Right atrium auricular region (tissue), 2 donors: ENCODE data around the gene PTH2. TPM values are rescaled to one million over a fixed set of nuclear protein-coding genes. Genes with fewer than 3 reads are reported as not detected.

Source experiments
- DNase-seq: peaks from one replicate; pipeline ENCODE4 v3.0.0-alpha.2; 2019; ENCODE audit warnings: low spot score
- H3K27ac ChIP-seq, 2 donors: fragments of 200-600 bp; sonication (generic); 1 replicate in 1 of 2; 2 replicates in 1 of 2; pipeline ENCODE4 v1.5.1; 2016 to 2019
- H3K27me3 ChIP-seq, 2 donors: fragments of 200-600 bp; sonication (generic); one replicate each; pipeline versions ENCODE4 v1.5.1 to v1.6.0; 2017 to 2019
- H3K36me3 ChIP-seq: fragments of 200-600 bp; sonication (generic); one replicate; pipeline ENCODE4 v1.5.1; 2016
- H3K4me1 ChIP-seq, 2 donors: fragments of 200-600 bp; sonication (generic); one replicate each; pipeline versions ENCODE4 v1.5.1 to v1.6.0; 2017 to 2019
- H3K4me3 ChIP-seq, 2 donors: fragments of 200-600 bp; sonication (generic); 1 replicate in 1 of 2; 2 replicates in 1 of 2; pipeline ENCODE4 v1.5.1; 2017 to 2019; ENCODE audit warnings: mild to moderate bottlenecking in 1 of 2, moderate library complexity in 1 of 2
- H3K9me3 ChIP-seq, 2 donors: fragments of 200-600 bp; sonication (generic); one replicate each; pipeline ENCODE4 v1.5.1; 2019
- total RNA-seq, 2 donors: library from RNA; depleted of rRNA; stranded (reverse); fragments of >200 nt; gene quantifications; one replicate each; pipeline ENCODE4 v1.1.0, GENCODE V29; 2016
- TF ChIP-seq, protein P1 (sequence below), 2 donors: fragments of 200-600 bp; sonication (generic); IDR thresholded peaks; one replicate each; pipeline ENCODE4 v1.5.1; 2019; ENCODE audit warnings: antibody characterized with exemption in 2 of 2

Gene PTH2
- total RNA-seq, 2 donors from 2014 or later: not detected

DNA sequence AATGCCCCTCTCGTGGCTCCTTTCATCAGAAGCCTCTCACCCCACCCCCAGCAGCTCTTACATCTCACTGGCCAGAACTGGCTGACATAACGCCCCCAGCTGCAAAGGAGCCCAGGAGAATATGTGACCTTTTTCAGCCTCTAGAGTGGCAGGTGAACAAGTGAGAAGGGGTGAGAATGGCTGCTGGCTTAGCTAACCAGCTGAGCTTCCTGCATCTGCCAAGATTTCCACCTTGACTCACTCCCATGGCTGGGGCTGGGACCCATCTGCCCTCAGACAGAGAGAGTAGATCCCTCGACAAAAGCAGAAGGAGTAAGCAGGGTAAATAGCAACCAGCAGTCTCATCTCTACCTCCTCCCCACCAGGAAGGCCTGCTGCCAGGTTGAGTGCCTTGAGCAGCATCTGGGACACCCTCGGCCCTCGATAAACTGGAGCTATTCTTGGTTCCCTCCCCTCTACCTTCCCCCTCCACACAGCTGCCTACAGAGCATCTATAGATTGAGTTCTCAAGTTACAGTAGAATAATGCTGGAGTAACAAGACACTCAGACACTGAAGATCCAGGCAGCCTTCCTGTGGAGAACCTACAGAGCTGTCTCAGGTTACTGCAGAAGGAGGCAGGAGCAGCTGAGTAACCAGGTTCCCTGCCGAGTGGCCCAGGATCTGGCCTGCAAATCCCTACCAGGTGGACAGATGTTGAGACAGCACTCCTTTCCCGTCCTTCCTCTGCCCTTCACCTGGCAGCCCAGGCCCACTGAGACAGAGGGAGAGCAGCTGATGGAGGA, 19.6 kb downstream of the PTH2 start:
- TF ChIP-seq, protein P1, sequence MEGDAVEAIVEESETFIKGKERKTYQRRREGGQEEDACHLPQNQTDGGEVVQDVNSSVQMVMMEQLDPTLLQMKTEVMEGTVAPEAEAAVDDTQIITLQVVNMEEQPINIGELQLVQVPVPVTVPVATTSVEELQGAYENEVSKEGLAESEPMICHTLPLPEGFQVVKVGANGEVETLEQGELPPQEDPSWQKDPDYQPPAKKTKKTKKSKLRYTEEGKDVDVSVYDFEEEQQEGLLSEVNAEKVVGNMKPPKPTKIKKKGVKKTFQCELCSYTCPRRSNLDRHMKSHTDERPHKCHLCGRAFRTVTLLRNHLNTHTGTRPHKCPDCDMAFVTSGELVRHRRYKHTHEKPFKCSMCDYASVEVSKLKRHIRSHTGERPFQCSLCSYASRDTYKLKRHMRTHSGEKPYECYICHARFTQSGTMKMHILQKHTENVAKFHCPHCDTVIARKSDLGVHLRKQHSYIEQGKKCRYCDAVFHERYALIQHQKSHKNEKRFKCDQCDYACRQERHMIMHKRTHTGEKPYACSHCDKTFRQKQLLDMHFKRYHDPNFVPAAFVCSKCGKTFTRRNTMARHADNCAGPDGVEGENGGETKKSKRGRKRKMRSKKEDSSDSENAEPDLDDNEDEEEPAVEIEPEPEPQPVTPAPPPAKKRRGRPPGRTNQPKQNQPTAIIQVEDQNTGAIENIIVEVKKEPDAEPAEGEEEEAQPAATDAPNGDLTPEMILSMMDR (IDR thresholded peaks at IDR 0.05): no peak
- no peak for DNase-seq
- H3K9me3 ChIP-seq: no peaks in the 10 kb centered on the region
- no peak overlapping the region for H3K27ac ChIP-seq
- no peak overlapping the region for H3K4me3 ChIP-seq
- H3K36me3 ChIP-seq: no peaks in the 10 kb centered on the region
- H3K4me1 ChIP-seq: no peaks in the 10 kb centered on the region
- no peaks in the 10 kb centered on the region for H3K27me3 ChIP-seq

- no peak overlapping the region for H3K27ac ChIP-seq
- TF ChIP-seq, protein P1 (IDR thresholded peaks at IDR 0.05): no peak
- no peak overlapping the region for H3K4me3 ChIP-seq
- no peaks in the 10 kb centered on the region for H3K36me3 ChIP-seq
- H3K4me1 ChIP-seq: no peaks in the 10 kb centered on the region
- DNase-seq: no peak
- H3K9me3 ChIP-seq: no peaks in the 10 kb centered on the region
- no peaks in the 10 kb centered on the region for H3K27me3 ChIP-seq
These were observed 23.2 kb downstream of the PTH2 start for GRCh38 chr19:49400029-49400428.

DNA sequence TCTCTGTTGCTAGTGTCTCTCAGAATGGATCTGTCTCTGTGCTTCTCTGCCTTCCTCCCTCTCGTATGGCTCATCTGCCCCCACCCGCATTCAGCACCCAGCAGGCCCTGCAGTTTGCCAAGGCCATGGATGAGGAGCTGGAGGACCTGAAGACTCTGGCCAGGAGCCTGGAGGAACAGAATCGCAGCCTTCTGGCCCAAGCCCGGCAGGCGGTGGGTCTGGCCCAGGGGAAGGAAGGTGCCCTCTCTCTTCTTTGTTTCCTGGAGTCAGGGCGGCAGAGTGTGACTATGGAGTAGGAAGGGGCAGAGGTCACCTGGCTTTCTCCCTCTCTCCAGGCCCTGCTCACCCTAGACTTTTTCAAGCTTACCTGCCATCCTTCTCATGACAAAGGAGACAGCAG, 24.3 kb downstream of the PTH2 start:
- no peak overlapping the region for H3K4me3 ChIP-seq
- no peaks in the 10 kb centered on the region for H3K27me3 ChIP-seq
- H3K4me1 ChIP-seq: no peaks in the 10 kb centered on the region
- TF ChIP-seq, protein P1 (IDR thresholded peaks at IDR 0.05): no peak
- no peaks in the 10 kb centered on the region for H3K36me3 ChIP-seq
- H3K27ac ChIP-seq: no peak overlapping the region
- no peaks in the 10 kb centered on the region for H3K9me3 ChIP-seq
- no peak for DNase-seq

DNA sequence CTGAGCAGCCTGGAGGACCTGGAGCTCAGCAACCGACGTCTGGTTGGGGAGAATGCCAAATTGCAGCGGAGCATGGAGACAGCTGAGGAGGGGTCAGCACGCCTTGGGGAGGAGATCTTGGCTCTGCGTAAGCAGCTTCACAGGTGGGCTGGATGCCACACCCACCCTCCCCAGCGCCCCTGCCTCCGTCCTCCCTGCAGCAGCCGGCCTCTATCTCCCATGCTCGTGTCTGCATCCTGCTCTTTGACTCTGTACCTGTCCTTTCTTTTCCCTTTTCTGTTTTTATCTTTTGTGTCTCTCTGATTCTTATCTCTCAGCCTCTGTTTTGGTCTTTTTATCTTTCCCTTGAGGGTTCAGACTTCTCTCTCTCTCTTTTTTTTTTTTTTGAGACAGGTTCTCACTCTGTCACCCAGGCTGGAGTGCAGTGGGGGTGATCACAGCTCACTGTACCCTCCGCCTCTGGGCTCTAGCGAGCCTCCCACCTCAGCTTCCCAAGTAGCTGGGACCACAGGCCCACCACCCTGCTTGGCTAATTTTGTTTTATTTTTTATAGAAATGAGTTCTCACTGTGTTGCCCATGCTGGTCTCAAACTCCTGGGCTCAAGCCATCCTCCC, 25.1 kb downstream of the PTH2 start:
- H3K27me3 ChIP-seq: no peaks in the 10 kb centered on the region
- no peaks in the 10 kb centered on the region for H3K36me3 ChIP-seq

DNA sequence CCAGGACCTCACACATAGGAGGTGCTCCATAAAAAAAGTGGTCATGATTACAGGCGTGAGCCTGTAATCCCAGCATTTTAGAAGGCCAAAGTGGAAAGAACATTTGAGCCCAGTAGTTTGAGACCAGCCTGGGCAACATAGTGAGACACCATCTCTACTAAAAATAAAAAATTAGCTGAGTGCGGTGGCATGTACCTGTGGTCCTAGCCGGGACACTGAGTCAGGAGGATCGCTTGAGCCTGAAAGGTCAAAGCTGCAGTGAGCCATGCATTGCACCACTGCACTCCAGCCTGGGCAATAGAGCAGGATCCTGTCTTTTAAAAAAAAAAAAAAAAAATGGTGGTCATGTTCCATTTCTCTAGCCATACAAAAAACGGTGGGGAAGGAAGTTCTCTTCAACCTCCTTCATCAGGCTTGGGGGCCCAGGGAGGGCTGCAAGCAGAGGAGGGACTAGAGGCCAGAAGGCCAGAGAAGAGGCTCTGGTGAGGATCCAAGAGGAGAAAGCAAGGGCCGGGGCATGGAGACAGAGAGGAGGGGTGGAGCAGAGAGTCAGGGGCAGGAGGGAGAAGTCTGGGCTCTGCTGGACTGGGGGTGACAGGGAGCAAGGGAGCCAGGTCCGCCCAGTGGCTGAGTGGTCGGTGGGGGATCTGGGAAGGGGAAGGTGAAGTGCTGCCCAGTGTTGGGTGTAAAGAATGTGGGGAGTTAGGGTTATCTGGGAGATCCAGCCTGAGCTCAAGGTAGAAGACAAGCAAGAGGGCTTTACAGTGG, 26.3 kb downstream of the PTH2 start:
- DNase-seq: no peak
- Histone ChIP-seq H3K36me3 (no peaks in the 10 kb centered on the region), H3K9me3 (no peaks in the 10 kb centered on the region), H3K27me3 (no peaks in the 10 kb centered on the region), H3K4me1 (no peaks in the 10 kb centered on the region), H3K27ac (no peak overlapping the region), H3K4me3 (no peak overlapping the region)
- TF ChIP-seq, protein P1 (IDR thresholded peaks at IDR 0.05): no peak

More for the DNA sequence above, 25.1 kb downstream of the PTH2 start:
- TF ChIP-seq, protein P1 (IDR thresholded peaks at IDR 0.05): no peak
- Histone ChIP-seq H3K27ac (no peak overlapping the region), H3K4me1 (no peaks in the 10 kb centered on the region), H3K9me3 (no peaks in the 10 kb centered on the region), H3K4me3 (no peak overlapping the region)
- DNase-seq: no peak
